Measurements from ENCODE around the gene PPM1A. TPM values are rescaled to one million over a fixed set of nuclear protein-coding genes. Genes with fewer than 3 reads are reported as not detected.

PPM1A gene
- total RNA-seq, 1 experiment from 2014 or later, result 28.1 TPM

- ATAC-seq (no peak), DNase-seq (ENCODE audit: low read depth, low spot score) (no peak)
- in situ Hi-C loops (cut with HindIII; ENCODE audit: low pct_unique_long_range_greater_than_20kb, low sequenced_read_pairs) (no loop called here), intact Hi-C loops (cut with micrococcal nuclease; ENCODE audit: unreplicated experiment) (no loop called here)
- Histone ChIP-seq H3K36me3 (ENCODE audit: control insufficient read depth, insufficient read depth, low read length) (no peaks in the 10 kb centered on the region), H3K4me3 (ENCODE audit: low read depth in 2 of 2, low read length in 2 of 2) (no peak overlapping the region), H3K4me1 (ENCODE audit: control insufficient read depth, insufficient read depth, low read length) (no peaks in the 10 kb centered on the region), H3K27ac (ENCODE audit: low read length) (no peak overlapping the region), H3K9me3 (ENCODE audit: control insufficient read depth, insufficient read depth, low read depth, low read length) (no peaks in the 10 kb centered on the region), H3K27me3 (ENCODE audit: control insufficient read depth, insufficient read depth, low read length) (no peaks in the 10 kb centered on the region)
- no peak for TF ChIP-seq REST (IDR thresholded peaks at IDR 0.05; ENCODE audit: insufficient read depth in 1 of 2, low read depth in 2 of 2, low read length in 1 of 2)
- ChIA-PET POLR2A (no interaction called here), CTCF (no interaction called here)
- no TSS peak for BruUV-seq (replicated peaks)
Measured at GRCh38 chr14:60344751-60345150, 95.7 kb downstream of the PPM1A start.

GRCh38 chr14:60346706-60347105 is 97.7 kb downstream of the PPM1A start:
- ATAC-seq (no peak), DNase-seq (ENCODE audit: low read depth, low spot score) (no peak)
- ChIA-PET CTCF (no interaction called here), POLR2A (no interaction called here)
- no peaks in the 10 kb centered on the region for H3K27me3 ChIP-seq (ENCODE audit: control insufficient read depth, insufficient read depth, low read length)
- intact Hi-C loops (cut with micrococcal nuclease; ENCODE audit: unreplicated experiment), result no loop called here
- no peak overlapping the region for H3K4me3 ChIP-seq (ENCODE audit: low read depth in 2 of 2, low read length in 2 of 2)
- in situ Hi-C loops (cut with HindIII; ENCODE audit: low pct_unique_long_range_greater_than_20kb, low sequenced_read_pairs), result no loop called here
- H3K27ac ChIP-seq (ENCODE audit: low read length), result no peak overlapping the region
- H3K9me3 ChIP-seq (ENCODE audit: control insufficient read depth, insufficient read depth, low read depth, low read length), result no peaks in the 10 kb centered on the region
- no peak for TF ChIP-seq TCF7L2 (IDR thresholded peaks at IDR 0.05; ENCODE audit: low read depth, low read length)
- TF ChIP-seq REST (IDR thresholded peaks at IDR 0.05; ENCODE audit: insufficient read depth in 1 of 2, low read depth in 2 of 2, low read length in 1 of 2), result no peak
- no peak for TF ChIP-seq CTCF (IDR thresholded peaks at IDR 0.05)
- TF ChIP-seq POLR2AphosphoS5 (IDR thresholded peaks at IDR 0.05; ENCODE audit: low read depth, low read length), result no peak
- TF ChIP-seq SIN3A (IDR thresholded peaks at IDR 0.05; ENCODE audit: borderline replicate concordance, insufficient read depth, low read depth, low read length), result no peak
- H3K36me3 ChIP-seq (ENCODE audit: control insufficient read depth, insufficient read depth, low read length), result no peaks in the 10 kb centered on the region
- no TSS peak for BruUV-seq (replicated peaks)
- no peaks in the 10 kb centered on the region for H3K4me1 ChIP-seq (ENCODE audit: control insufficient read depth, insufficient read depth, low read length)

All from Panc1 (cell line).